ENCODE measurements around the gene RABIF.
"Not testable (repeated sequence)": the region's sequence is repeated elsewhere in the genome, so short reads cannot be mapped to it uniquely, and the experiment has no call there.

RABIF gene

DNA sequence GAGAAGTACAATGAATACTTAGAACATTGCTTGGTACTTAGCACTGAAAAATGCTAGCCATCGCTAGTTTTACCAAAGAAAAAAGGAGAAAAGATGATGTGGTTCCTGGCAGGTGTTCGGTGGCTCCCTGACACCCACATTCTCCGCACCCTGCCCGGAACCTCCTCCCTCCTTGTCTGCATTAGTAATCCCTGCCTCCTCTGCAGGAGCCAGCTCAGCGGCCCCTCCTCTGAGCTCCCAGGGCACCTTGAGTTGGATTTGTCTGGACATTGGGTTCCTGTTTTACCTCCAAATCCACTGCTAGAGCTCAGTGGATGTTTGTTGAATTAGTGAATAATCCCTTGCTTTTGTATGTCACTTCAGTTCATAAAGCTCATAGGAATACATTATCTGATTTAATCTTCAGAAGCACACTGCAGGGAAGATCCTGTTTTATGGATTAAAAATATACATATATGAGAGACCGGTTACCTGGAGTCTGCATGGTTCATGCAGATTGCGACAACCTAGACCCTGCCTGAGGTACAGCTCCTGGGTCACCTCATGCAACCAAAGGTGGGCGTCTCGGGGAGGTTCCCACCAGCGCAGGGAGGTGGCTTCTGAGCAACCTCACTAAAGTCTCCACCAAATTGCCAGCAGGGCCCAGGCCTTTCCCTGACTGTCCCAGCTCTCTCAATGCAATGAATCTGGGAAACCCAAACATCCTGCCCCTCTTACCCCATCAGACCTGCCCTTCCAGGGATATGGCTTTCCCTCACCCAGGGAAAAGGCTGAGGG is 54.0 kb downstream of the RABIF start:
- DNase-seq (ENCODE audit: low read depth, low spot score): no peak

DNA sequence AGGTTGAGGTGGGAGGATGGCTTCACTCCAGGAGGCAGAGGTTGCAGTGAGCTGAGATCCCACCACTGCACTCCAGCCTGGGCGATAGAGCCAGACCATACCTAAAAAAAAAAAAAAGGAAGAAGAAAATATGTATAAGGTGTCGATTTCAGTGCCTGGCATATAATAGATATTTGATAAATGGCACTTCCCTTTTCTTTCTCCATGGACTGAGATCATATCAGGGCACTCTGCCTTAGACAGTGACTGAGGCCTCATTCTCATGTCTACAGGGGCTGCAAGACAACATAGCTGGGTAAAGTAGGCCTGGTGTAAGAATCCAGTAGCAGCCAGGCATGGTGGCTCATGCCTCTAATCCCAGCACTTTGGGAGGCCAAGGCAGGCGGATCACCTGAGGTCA is 57.0 kb downstream of the RABIF start:
- DNase-seq (ENCODE audit: low read depth, low spot score): no peak

DNA sequence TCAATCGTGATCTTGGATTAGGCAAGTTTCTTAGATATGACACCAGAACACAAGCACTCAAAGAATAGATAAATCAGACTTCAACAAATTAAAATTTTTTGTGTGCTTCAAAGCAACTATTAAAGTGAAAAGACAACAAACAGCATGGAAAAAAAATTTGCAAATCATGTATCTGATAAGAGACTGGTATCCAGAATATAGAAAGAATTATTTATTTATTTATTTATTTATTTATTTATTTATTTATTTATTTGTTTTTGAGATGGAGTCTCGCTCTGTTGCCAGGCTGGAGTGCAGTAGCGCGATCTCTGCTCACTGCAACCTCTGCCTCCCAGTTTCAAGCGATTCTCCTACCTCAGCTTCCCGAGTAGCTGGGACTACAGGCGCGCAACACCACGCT is 59.7 kb downstream of the RABIF start:
- not testable (repeated sequence) for DNase-seq (ENCODE audit: low read depth, low spot score)
